HG03571 (cell line): Measurements from ENCODE around the gene ASF1A.
A peak's percentile ranks its signal among the peaks of the same experiment; 100 is the strongest.

Experiments used
- ATAC-seq: cut with Tn5 transposase; IDR thresholded peaks from one replicate; pipeline ENCODE4 v1.9.1; 2021; ENCODE audit not compliant: unreplicated experiment

Gene ASF1A

GRCh38 chr6:118881440-118882313 lies 12.3 kb upstream of the ASF1A start:
- peak; percentile 74 for ATAC-seq

- ATAC-seq = no peak
Measured at GRCh38 chr6:118882314-118882905, 11.5 kb upstream of the ASF1A start.

DNA sequence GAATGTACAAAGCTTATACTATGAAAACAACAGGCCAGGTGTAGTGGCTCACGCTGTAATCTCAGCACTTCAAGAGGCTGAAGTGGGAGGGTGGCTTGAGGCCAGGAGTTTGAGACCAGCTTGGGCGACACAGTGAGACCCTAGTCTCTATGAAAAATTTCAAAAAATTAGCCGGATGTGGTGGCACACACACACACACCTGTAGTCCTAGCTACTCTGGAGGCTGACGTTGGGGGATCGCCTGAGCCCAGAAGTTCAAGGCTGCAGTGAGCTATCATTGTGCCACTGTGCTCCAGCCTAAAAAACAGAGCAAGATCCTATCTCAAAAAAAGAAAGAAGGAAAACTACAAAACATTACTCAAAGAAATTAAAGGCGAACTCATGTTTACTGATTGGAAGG lies 7.3 kb upstream of the ASF1A start:
- no peak for ATAC-seq

GRCh38 chr6:118889163-118889562 lies 4.8 kb upstream of the ASF1A start:
- no peak for ATAC-seq

- ATAC-seq = no peak
Measured at GRCh38 chr6:118890997-118891790, 2.8 kb upstream of the ASF1A start.

DNA sequence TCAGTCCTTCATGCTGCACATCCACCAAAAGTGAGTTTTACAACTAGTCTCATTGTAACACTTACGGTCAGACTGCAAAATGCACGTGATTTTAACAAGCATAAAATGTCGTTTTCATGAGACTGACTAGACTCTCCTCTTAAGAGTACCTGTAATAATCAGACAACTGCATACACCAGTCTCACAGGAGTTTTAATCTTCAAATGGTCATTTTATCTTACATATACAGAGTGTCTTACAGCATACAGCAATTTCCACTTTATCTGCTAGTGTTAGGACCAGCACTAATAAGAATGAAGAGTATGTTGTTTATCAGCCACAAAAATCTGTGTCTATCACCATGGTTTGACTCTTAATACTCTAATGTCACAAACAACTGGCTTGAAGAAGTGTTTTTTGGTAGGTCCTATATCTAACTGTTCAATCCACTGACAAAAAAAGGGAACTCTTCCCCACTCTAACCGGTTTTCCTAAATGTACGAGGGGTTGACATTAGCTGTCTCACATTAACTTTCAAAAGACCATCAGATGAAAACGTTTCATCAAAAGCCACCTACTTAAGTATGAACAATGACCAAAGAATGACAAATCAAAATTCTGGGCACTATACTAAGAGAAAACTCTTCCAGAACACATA lies 1.5 kb upstream of the ASF1A start:
- no peak for ATAC-seq

- ATAC-seq = peak; percentile 0
Measured at GRCh38 chr6:118893064-118893806, 717 bp upstream of the ASF1A start.

DNA sequence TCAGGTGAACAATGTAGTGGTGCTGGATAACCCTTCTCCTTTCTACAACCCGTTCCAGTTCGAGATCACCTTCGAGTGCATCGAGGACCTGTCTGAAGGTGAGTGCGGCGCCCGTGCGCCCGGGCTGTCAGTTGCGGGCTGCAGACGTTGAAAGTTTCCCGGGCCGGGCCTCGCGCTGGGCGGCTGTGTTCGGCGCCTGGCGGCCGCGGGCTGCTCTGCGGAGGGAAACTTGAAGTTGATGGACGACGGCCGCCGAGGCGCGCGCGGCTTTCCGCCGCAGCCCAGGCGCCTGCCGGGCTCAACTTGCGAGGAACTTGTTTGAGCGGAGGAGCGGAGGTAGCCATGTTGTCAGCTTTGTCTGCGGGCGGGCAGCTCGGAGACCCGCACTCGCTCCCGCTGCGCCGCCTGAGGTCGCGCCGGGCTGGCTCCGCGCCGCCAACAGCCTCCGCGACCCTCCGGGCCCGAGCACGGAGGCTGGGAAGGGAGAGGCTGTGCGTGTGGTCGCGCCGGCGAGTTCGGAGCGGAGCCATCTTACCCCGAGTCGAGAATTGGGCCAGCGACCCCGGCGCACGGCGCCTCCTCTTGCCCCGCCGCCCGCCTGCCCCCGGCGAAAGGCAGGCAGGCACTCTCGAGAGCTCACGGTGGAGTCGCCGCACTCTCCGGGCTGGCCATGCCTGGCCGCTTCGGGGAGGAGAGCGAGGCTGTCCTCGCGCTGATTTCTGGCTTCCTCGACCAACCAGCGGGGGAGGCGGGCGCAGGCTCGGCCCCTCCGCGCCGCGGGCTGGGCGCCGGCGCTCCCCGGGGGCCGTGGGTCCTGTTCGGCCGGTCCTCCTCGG lies 691 bp downstream of the ASF1A start:
- peak; percentile 41 for ATAC-seq

DNA sequence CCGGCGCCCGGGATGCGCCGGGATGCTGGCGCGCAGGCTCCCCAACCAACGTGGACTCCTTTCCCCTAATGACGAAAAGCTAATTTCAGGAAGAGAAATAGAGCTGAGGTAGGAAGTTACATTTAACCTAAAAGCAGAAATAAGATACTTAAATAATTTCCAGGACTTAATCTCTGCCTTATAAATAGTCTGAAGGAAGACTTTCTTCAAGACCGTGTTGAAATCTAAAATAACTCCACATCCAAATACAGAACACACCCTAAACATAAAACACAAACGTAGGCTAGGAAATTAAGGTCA lies 1.3 kb downstream of the ASF1A start:
- no peak for ATAC-seq

DNA sequence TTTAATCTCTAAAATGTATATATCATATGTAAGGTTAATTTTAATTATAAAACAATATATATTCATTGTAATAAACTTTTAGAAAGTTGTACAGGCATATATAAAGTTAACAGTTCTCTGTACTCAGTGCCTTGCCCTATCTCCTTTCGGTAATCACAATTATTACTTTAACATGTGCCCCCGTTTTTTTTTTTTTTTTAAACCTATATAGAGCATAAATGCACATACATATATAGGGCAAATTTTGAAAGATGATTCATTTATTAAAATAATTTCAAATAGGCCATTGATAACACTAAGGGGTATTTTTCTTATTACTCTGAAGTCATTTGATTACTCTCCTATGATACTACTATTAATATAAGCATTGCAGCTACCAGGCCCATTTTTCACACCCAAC lies 1.9 kb downstream of the ASF1A start:
- no peak for ATAC-seq

- ATAC-seq = peak; percentile 17
Measured at GRCh38 chr6:118896339-118897136, 2.6 kb downstream of the ASF1A start.

- no peak for ATAC-seq
Measured at GRCh38 chr6:118897386-118897785, 3.4 kb downstream of the ASF1A start.

GRCh38 chr6:118899948-118900347 lies 6.0 kb downstream of the ASF1A start:
- ATAC-seq = no peak

- ATAC-seq = no peak
Measured at GRCh38 chr6:118902726-118903125, 8.8 kb downstream of the ASF1A start.

- ATAC-seq = no peak
Measured at GRCh38 chr6:118903138-118903537, 9.2 kb downstream of the ASF1A start.

DNA sequence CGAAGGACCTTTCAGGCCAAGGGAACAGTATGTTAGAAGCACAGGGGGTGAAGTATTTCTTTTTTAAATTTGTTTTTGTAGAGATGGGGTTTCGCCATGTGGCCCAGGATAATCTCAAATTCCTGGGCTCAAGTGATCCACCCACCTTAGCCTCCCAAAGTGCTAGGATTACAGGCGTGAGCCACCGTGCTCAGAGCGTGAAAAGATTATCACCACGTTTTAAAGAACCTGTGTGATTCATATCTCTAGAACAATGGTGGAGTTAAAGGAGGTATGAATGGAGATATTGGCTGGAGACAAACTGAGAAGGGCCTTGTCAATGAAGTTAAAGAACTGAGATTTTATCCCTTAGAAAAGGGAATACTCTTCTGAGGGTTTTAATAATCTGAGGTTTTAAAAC lies 9.7 kb downstream of the ASF1A start:
- ATAC-seq = no peak

DNA sequence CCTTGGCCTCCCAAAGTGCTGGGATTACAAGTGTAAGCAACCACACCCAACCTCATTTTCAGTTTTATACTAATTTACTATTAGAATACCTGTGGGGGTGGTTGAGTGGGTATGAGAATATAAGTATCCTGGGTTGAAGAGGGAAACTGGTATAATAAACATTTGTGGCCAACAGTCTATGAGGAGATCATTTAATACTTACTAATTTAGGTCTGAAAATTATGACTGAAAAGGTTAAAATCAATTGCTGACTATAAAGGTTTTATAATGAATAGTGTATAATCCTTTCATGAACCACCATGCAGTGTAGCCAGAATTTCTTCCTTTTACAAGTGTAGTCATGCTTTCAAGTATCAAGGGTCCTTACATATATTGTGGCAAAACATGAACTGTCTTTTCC lies 11.1 kb downstream of the ASF1A start:
- ATAC-seq = no peak

GRCh38 chr6:118905851-118906250 lies 11.9 kb downstream of the ASF1A start:
- ATAC-seq = no peak

DNA sequence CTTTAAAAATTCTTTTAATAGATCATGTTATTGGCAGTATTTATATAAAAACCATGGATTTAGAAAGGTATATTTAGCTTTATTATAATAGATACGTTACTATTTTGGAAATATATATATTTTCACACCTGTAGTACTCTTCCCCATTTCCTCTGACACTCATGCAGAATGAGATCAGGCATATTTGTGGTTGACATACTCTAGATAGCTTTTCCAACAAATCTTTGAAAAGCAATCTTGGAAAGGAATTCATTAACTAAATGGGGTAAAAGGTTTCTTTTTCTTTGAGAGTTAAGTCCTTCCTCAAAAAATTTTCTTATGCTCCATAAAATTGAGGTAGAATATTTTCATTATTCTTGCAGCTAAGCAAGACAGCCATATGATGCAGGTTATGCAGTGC lies 14.5 kb downstream of the ASF1A start:
- ATAC-seq = no peak
